Measurements from ENCODE around the gene GALNT12.

The GALNT12 gene

DNA sequence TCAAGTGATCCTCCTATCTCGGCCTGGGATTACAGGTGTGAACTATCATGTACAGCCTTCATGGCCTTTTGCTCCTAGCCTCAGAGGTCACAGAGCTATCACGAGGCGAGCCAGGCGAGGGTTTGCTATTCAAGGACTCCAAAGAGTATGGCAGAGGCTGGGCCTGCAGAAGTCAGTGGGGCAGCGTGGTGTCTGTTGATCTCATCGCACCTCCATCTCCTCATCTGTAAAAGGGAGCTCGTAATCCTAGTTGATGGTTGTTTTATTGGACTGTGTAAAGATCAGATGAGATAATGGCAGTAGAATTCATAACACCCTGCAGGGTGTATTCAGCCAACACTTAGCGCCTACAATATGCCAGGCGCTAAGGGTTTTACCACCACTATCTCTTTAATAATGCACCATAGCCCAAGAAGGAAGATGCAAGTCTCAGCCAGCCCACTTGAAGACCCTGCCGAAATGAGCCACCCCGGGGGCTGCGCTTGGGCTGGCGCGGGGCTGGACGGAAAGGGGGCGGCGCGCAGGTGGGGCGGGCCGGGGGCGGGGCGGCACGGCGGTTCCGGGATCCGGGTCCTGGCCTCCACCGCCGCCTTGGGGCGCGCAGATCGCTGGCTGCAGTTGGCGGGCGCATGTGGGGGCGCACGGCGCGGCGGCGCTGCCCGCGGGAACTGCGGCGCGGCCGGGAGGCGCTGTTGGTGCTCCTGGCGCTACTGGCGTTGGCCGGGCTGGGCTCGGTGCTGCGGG, at the start of gene GALNT12:
GALNT12 (plus strand) TSS at position 601 of the 744 bp plus-strand sequence; CDS start at position 630, 29 bp downstream.
- H3K4me3 ChIP-seq (ENCODE audit: low read depth, low read length), result peak within 1 kb of the TSS; percentile 40
- in situ Hi-C loops (cut with HindIII; ENCODE audit: low sequenced_read_pairs), result no loop called here
- DNase-seq (ENCODE audit: low read depth), result no peak
- TF ChIP-seq, protein P1, sequence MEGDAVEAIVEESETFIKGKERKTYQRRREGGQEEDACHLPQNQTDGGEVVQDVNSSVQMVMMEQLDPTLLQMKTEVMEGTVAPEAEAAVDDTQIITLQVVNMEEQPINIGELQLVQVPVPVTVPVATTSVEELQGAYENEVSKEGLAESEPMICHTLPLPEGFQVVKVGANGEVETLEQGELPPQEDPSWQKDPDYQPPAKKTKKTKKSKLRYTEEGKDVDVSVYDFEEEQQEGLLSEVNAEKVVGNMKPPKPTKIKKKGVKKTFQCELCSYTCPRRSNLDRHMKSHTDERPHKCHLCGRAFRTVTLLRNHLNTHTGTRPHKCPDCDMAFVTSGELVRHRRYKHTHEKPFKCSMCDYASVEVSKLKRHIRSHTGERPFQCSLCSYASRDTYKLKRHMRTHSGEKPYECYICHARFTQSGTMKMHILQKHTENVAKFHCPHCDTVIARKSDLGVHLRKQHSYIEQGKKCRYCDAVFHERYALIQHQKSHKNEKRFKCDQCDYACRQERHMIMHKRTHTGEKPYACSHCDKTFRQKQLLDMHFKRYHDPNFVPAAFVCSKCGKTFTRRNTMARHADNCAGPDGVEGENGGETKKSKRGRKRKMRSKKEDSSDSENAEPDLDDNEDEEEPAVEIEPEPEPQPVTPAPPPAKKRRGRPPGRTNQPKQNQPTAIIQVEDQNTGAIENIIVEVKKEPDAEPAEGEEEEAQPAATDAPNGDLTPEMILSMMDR (IDR thresholded peaks at IDR 0.05; ENCODE audit: low read depth, low read length, missing control alignments), result no peak

GRCh38 chr9:98760231-98760630, 47.2 kb upstream of the GALNT12 start:
- no peak for DNase-seq (ENCODE audit: low read depth)
- H3K4me3 ChIP-seq (ENCODE audit: low read depth, low read length), result no peak overlapping the region
- TF ChIP-seq, protein P1 (IDR thresholded peaks at IDR 0.05; ENCODE audit: low read depth, low read length, missing control alignments), result no peak
- in situ Hi-C loops (cut with HindIII; ENCODE audit: low sequenced_read_pairs), result no loop called here

GRCh38 chr9:98763986-98764745, 43.3 kb upstream of the GALNT12 start:
- TF ChIP-seq, protein P1 (IDR thresholded peaks at IDR 0.05; ENCODE audit: low read depth, low read length, missing control alignments), result no peak
- in situ Hi-C loops (cut with HindIII; ENCODE audit: low sequenced_read_pairs), result no loop called here
- no peak for DNase-seq (ENCODE audit: low read depth)
- H3K4me3 ChIP-seq (ENCODE audit: low read depth, low read length), result no peak overlapping the region

GRCh38 chr9:98765256-98765655, 42.2 kb upstream of the GALNT12 start:
- TF ChIP-seq, protein P1 (IDR thresholded peaks at IDR 0.05; ENCODE audit: low read depth, low read length, missing control alignments), result no peak
- H3K4me3 ChIP-seq (ENCODE audit: low read depth, low read length), result no peak overlapping the region
- no peak for DNase-seq (ENCODE audit: low read depth)
- in situ Hi-C loops (cut with HindIII; ENCODE audit: low sequenced_read_pairs), result no loop called here

- H3K4me3 ChIP-seq (ENCODE audit: low read depth, low read length), result no peak overlapping the region
- in situ Hi-C loops (cut with HindIII; ENCODE audit: low sequenced_read_pairs), result no loop called here
- DNase-seq (ENCODE audit: low read depth), result no peak
- TF ChIP-seq, protein P1 (IDR thresholded peaks at IDR 0.05; ENCODE audit: low read depth, low read length, missing control alignments), result no peak
These were observed 40.9 kb upstream of the GALNT12 start for GRCh38 chr9:98766586-98766985.

- DNase-seq (ENCODE audit: low read depth), result no peak
- TF ChIP-seq, protein P1 (IDR thresholded peaks at IDR 0.05; ENCODE audit: low read depth, low read length, missing control alignments), result no peak
- H3K4me3 ChIP-seq (ENCODE audit: low read depth, low read length), result no peak overlapping the region
- in situ Hi-C loops (cut with HindIII; ENCODE audit: low sequenced_read_pairs), result no loop called here
These were observed 40.3 kb upstream of the GALNT12 start for GRCh38 chr9:98767196-98767595.
